COR-L47 (cell line): ENCODE results near the gene FAM83D.
"Not testable (repeated sequence)": the region's sequence is repeated elsewhere in the genome, so short reads cannot be mapped to it uniquely, and the experiment has no call there.

Experiments used
- DNase-seq: peaks from one replicate; lab custom pipeline; 2025; lab: John Stamatoyannopoulos, UW

FAM83D gene

GRCh38 chr20:38963745-38964144, 37.5 kb downstream of the FAM83D start:
- no peak for DNase-seq

GRCh38 chr20:38965264-38965663, 39.0 kb downstream of the FAM83D start:
- no peak for DNase-seq

- no peak for DNase-seq
Measured at GRCh38 chr20:38968090-38968489, 41.9 kb downstream of the FAM83D start.

- DNase-seq: no peak
Measured at GRCh38 chr20:38969708-38970107, 43.5 kb downstream of the FAM83D start.

GRCh38 chr20:38970302-38970701, 44.1 kb downstream of the FAM83D start:
- no peak for DNase-seq

GRCh38 chr20:38973107-38973506, 46.9 kb downstream of the FAM83D start:
- no peak for DNase-seq

- no peak for DNase-seq
Measured at GRCh38 chr20:38973645-38974044, 47.4 kb downstream of the FAM83D start.

- no peak for DNase-seq
Measured at GRCh38 chr20:38975539-38976120, 49.4 kb downstream of the FAM83D start.

GRCh38 chr20:38979434-38979833, 53.2 kb downstream of the FAM83D start:
- no peak for DNase-seq

GRCh38 chr20:38979842-38980241, 53.6 kb downstream of the FAM83D start:
- no peak for DNase-seq

- DNase-seq: no peak
Measured at GRCh38 chr20:38982291-38982690, 56.1 kb downstream of the FAM83D start.

GRCh38 chr20:38985060-38985459, 58.8 kb downstream of the FAM83D start:
- DNase-seq: no peak

GRCh38 chr20:38985603-38986170, 59.5 kb downstream of the FAM83D start:
- no peak for DNase-seq

- no peak for DNase-seq
Measured at GRCh38 chr20:38986663-38987062, 60.4 kb downstream of the FAM83D start.

GRCh38 chr20:38987777-38988176, 61.6 kb downstream of the FAM83D start:
- no peak for DNase-seq

- no peak for DNase-seq
Measured at GRCh38 chr20:38990728-38991127, 64.5 kb downstream of the FAM83D start.

GRCh38 chr20:38991814-38992704, 65.8 kb downstream of the FAM83D start:
- no peak for DNase-seq

- DNase-seq: no peak
Measured at GRCh38 chr20:38995536-38996044, 69.4 kb downstream of the FAM83D start.

- not testable (repeated sequence) for DNase-seq
Measured at GRCh38 chr20:38996866-38997265, 70.6 kb downstream of the FAM83D start.

- no peak for DNase-seq
Measured at GRCh38 chr20:38997622-38998021, 71.4 kb downstream of the FAM83D start.

GRCh38 chr20:38999217-38999616, 73.0 kb downstream of the FAM83D start:
- DNase-seq: no peak

- DNase-seq: no peak
Measured at GRCh38 chr20:38999965-39000910, 74.0 kb downstream of the FAM83D start.
